ENCODE results near the gene KAT6B. TPM values are rescaled to one million over a fixed set of nuclear protein-coding genes. Genes with fewer than 3 reads are reported as not detected.

Gene KAT6B
- total RNA-seq, 2 experiments from 2014 or later, result 70.3 to 74.2 TPM

- ATAC-seq (ENCODE audit: poor library complexity) (no peak), DNase-seq (no peak)
- Histone ChIP-seq H3K9me3 (ENCODE audit: control insufficient read depth in 1 of 2, insufficient read depth in 1 of 2, low read length in 2 of 2) (no peaks in the 10 kb centered on the region), H3K4me3 (ENCODE audit: low read length) (no peak overlapping the region), H3K27ac (ENCODE audit: low read depth in 1 of 2, low read length in 2 of 2) (no peak overlapping the region), H3K27me3 (ENCODE audit: control insufficient read depth in 1 of 2, insufficient read depth in 2 of 2, low read length in 2 of 2) (no peaks in the 10 kb centered on the region), H3K4me1 (ENCODE audit: insufficient read depth, low read length) (peaks cover 31% of the 10 kb centered on the region), H3K36me3 (ENCODE audit: insufficient read depth, low read length) (peaks cover 2% of the 10 kb centered on the region)
- H3K36me3 Mint-ChIP-seq (ENCODE audit: low read depth), result peaks cover 46% of the 10 kb centered on the region
- H3K4me3 Mint-ChIP-seq, result no peak overlapping the region
- CTCF ChIA-PET, result no interaction called here
- POLR2A ChIA-PET, result interaction anchor here (1.4 kb wide), 1 partner anchor 184 kb away, joined by 3 read pairs; no protein-coding TSS in a partner anchor
- peaks cover 65% of the 10 kb centered on the region for H3K4me1 Mint-ChIP-seq (ENCODE audit: low read depth)
- no peaks in the 10 kb centered on the region for H3K9me3 Mint-ChIP-seq
- H3K27ac Mint-ChIP-seq, result no peak overlapping the region
- intact Hi-C loops (cut with DNase I, micrococcal nuclease), result loop anchor here in 1 of 2 experiments (10.0 kb wide), 1 partner anchor 186 kb away; the partner anchor contains the start of gene KAT6B
- H3K27me3 Mint-ChIP-seq, result no peaks in the 10 kb centered on the region
- no peak for TF ChIP-seq CTCF (IDR thresholded peaks at IDR 0.05)
Measured at GRCh38 chr10:75010373-75010772, 184.0 kb downstream of the KAT6B start.

DNA sequence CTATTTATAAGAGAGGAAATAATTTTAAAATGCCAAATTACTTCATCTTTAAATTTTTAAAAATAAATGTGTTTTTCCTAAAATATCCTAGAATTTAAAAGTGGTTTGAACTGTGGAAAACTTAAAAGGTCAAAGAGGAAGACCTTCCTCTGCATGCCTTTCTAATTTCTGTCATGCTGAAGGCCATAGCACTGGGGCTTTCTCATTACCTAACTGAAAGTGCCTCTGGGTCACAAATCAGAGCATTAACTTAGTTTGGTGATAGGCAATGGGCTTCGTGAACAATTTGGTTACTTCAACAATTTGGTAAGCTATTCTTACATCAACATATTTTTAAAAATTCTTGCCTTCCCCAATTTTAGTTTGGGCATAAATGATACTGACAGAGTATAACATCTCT is 184.8 kb downstream of the KAT6B start:
- peaks cover 4% of the 10 kb centered on the region for H3K36me3 ChIP-seq (ENCODE audit: insufficient read depth, low read length)
- Mint-ChIP-seq H3K4me3 (no peak overlapping the region), H3K27me3 (no peaks in the 10 kb centered on the region), H3K36me3 (ENCODE audit: low read depth) (peaks cover 50% of the 10 kb centered on the region), H3K4me1 (ENCODE audit: low read depth) (peaks cover 71% of the 10 kb centered on the region), H3K9me3 (no peaks in the 10 kb centered on the region), H3K27ac (no peak overlapping the region)
- no peak overlapping the region for H3K4me3 ChIP-seq (ENCODE audit: low read length)
- ATAC-seq (ENCODE audit: poor library complexity), result no peak
- CTCF ChIA-PET, result no interaction called here
- intact Hi-C loops (cut with DNase I, micrococcal nuclease), result loop anchor here in 1 of 2 experiments (10.0 kb wide), 1 partner anchor 186 kb away; the partner anchor contains the start of gene KAT6B
- no peaks in the 10 kb centered on the region for H3K27me3 ChIP-seq (ENCODE audit: control insufficient read depth in 1 of 2, insufficient read depth in 2 of 2, low read length in 2 of 2)
- H3K27ac ChIP-seq (ENCODE audit: low read depth in 1 of 2, low read length in 2 of 2), result no peak overlapping the region
- peaks cover 34% of the 10 kb centered on the region for H3K4me1 ChIP-seq (ENCODE audit: insufficient read depth, low read length)
- POLR2A ChIA-PET, result no interaction called here
- no peaks in the 10 kb centered on the region for H3K9me3 ChIP-seq (ENCODE audit: control insufficient read depth in 1 of 2, insufficient read depth in 1 of 2, low read length in 2 of 2)
- no peak for DNase-seq
- no peak for TF ChIP-seq CTCF (IDR thresholded peaks at IDR 0.05)

GRCh38 chr10:75012471-75012870 is 186.1 kb downstream of the KAT6B start:
- ChIA-PET POLR2A (no interaction called here), CTCF (no interaction called here)
- no peak overlapping the region for H3K4me3 Mint-ChIP-seq

More at GRCh38 chr10:75012471-75012870, 186.1 kb downstream of the KAT6B start:
- Histone ChIP-seq H3K4me1 (ENCODE audit: insufficient read depth, low read length) (peaks cover 34% of the 10 kb centered on the region), H3K27ac (ENCODE audit: low read depth in 1 of 2, low read length in 2 of 2) (peak overlapping the region in 1 of 2 donors; percentile 11), H3K36me3 (ENCODE audit: insufficient read depth, low read length) (peaks cover 4% of the 10 kb centered on the region), H3K9me3 (ENCODE audit: control insufficient read depth in 1 of 2, insufficient read depth in 1 of 2, low read length in 2 of 2) (no peaks in the 10 kb centered on the region), H3K27me3 (ENCODE audit: control insufficient read depth in 1 of 2, insufficient read depth in 2 of 2, low read length in 2 of 2) (no peaks in the 10 kb centered on the region), H3K4me3 (ENCODE audit: low read length) (no peak overlapping the region)
- ATAC-seq (ENCODE audit: poor library complexity) (no peak), DNase-seq (no peak)
- no peaks in the 10 kb centered on the region for H3K27me3 Mint-ChIP-seq
- intact Hi-C loops (cut with DNase I, micrococcal nuclease), result loop anchor here in 1 of 2 experiments (10.0 kb wide), 1 partner anchor 188 kb away; the partner anchor contains the start of gene KAT6B
- peaks cover 48% of the 10 kb centered on the region for H3K36me3 Mint-ChIP-seq (ENCODE audit: low read depth)
- H3K27ac Mint-ChIP-seq, result peak overlapping the region; percentile 84
- H3K4me1 Mint-ChIP-seq (ENCODE audit: low read depth), result peaks cover 67% of the 10 kb centered on the region
- TF ChIP-seq CTCF (IDR thresholded peaks at IDR 0.05), result no peak
- no peaks in the 10 kb centered on the region for H3K9me3 Mint-ChIP-seq

All from CD4-positive, alpha-beta T cell (primary cell).